GM18508 (cell line): ENCODE data around the gene DNAJC19.
A peak's percentile ranks its signal among the peaks of the same experiment; 100 is the strongest.
"Not testable (repeated sequence)": the region's sequence is repeated elsewhere in the genome, so short reads cannot be mapped to it uniquely, and the experiment has no call there.

Source experiments
- ATAC-seq: cut with Tn5 transposase; IDR thresholded peaks from one replicate; pipeline ENCODE4 v1.9.1; 2021; ENCODE audit warnings: moderate number of reproducible peaks; ENCODE audit not compliant: insufficient read depth, unreplicated experiment

DNAJC19 gene

GRCh38 chr3:180989291-180990163 lies at the start of gene DNAJC19:
TSS of gene DNAJC19 (minus strand) at chr3:180989736. CDS start at chr3:180989602, 134 bp downstream.
- ATAC-seq, result peak; percentile 92

- no peak for ATAC-seq
These were observed 41.4 kb upstream of the DNAJC19 start for GRCh38 chr3:181030948-181031347.

GRCh38 chr3:181025204-181025603 lies 35.7 kb upstream of the DNAJC19 start:
- ATAC-seq, result no peak

GRCh38 chr3:181017690-181018089 lies 28.2 kb upstream of the DNAJC19 start:
- no peak for ATAC-seq

- no peak for ATAC-seq
These were observed 19.7 kb upstream of the DNAJC19 start for GRCh38 chr3:181009225-181009624.

- ATAC-seq, result no peak
These were observed 19.3 kb upstream of the DNAJC19 start for GRCh38 chr3:181008796-181009195.

GRCh38 chr3:181007262-181007661 lies 17.7 kb upstream of the DNAJC19 start:
- no peak for ATAC-seq

GRCh38 chr3:181006541-181006940 lies 17.0 kb upstream of the DNAJC19 start:
- ATAC-seq, result no peak

GRCh38 chr3:181003469-181003868 lies 13.9 kb upstream of the DNAJC19 start:
- not testable (repeated sequence) for ATAC-seq

GRCh38 chr3:181002331-181002730 lies 12.8 kb upstream of the DNAJC19 start:
- not testable (repeated sequence) for ATAC-seq

- ATAC-seq, result no peak
These were observed 6.9 kb upstream of the DNAJC19 start for GRCh38 chr3:180996415-180996932.

- ATAC-seq, result no peak
These were observed 969 bp upstream of the DNAJC19 start for GRCh38 chr3:180990505-180990904.

GRCh38 chr3:180987344-180987743 lies 2.2 kb downstream of the DNAJC19 start:
- ATAC-seq, result no peak

- not testable (repeated sequence) for ATAC-seq
These were observed 3.2 kb downstream of the DNAJC19 start for GRCh38 chr3:180986366-180986765.

- ATAC-seq, result no peak
These were observed 6.4 kb downstream of the DNAJC19 start for GRCh38 chr3:180983136-180983535.

GRCh38 chr3:180981912-180982311 lies 7.6 kb downstream of the DNAJC19 start:
- ATAC-seq, result no peak

GRCh38 chr3:180980611-180981010 lies 8.9 kb downstream of the DNAJC19 start:
- no peak for ATAC-seq

GRCh38 chr3:180979961-180980360 lies 9.6 kb downstream of the DNAJC19 start:
- ATAC-seq, result no peak

- no peak for ATAC-seq
These were observed 12.0 kb downstream of the DNAJC19 start for GRCh38 chr3:180977498-180977897.

- ATAC-seq, result no peak
These were observed 15.2 kb downstream of the DNAJC19 start for GRCh38 chr3:180974286-180974685.

- peak; percentile 55 for ATAC-seq
These were observed 16.0 kb downstream of the DNAJC19 start for GRCh38 chr3:180973543-180973942.

GRCh38 chr3:180970931-180971330 lies 18.6 kb downstream of the DNAJC19 start:
- ATAC-seq, result no peak
